Mesothelial cell of epicardium (in vitro differentiated cells): ENCODE data around the gene MGAM2. TPM values are rescaled to one million over a fixed set of nuclear protein-coding genes. Genes with fewer than 3 reads are reported as not detected.

Source experiments
- DNase-seq, 2 experiments: peaks; one replicate each; pipeline ENCODE4 v3.0.0; 2021; ENCODE audit warnings: low spot score in 2 of 2; ENCODE audit not compliant: unreplicated experiment in 2 of 2
- H3K27ac Mint-ChIP-seq: 2 replicates; pipeline ENCODE4 v1.8.0; 2021; ENCODE audit warnings: mixed read lengths
- H3K27me3 Mint-ChIP-seq: 2 replicates; pipeline ENCODE4 v1.8.0; 2021; ENCODE audit warnings: low read depth, mixed read lengths
- H3K36me3 Mint-ChIP-seq: 2 replicates; pipeline ENCODE4 v1.8.0; 2021; ENCODE audit warnings: mixed read lengths
- H3K4me1 Mint-ChIP-seq: 2 replicates; pipeline ENCODE4 v1.8.0; 2021; ENCODE audit warnings: mixed read lengths
- H3K4me3 Mint-ChIP-seq: 2 replicates; pipeline ENCODE4 v1.8.0; 2021; ENCODE audit warnings: mild to moderate bottlenecking, moderate library complexity, mixed read lengths
- H3K9me3 Mint-ChIP-seq: 2 replicates; pipeline ENCODE4 v1.8.0; 2021; ENCODE audit warnings: mixed read lengths
- CTCF ChIP-seq: fragments of 200-600 bp; sonication (generic); IDR thresholded peaks from one replicate; pipeline ENCODE4 v1.5.0; 2021; ENCODE audit warnings: antibody characterized with exemption; ENCODE audit not compliant: unreplicated experiment
- total RNA-seq: library from RNA; stranded (reverse); gene quantifications from 3 replicates; pipeline ENCODE4 v1.2.1, GENCODE V29; 2021

MGAM2 gene
- total RNA-seq, 1 donor from 2014 or later, result 0.13 TPM

GRCh38 chr7:142110098-142110497 is 1.4 kb upstream of the MGAM2 start:
- no peaks in the 10 kb centered on the region for H3K4me1 Mint-ChIP-seq
- no peak for DNase-seq
- no peak overlapping the region for H3K27ac Mint-ChIP-seq
- H3K27me3 Mint-ChIP-seq, result peaks cover 9% of the 10 kb centered on the region
- no peaks in the 10 kb centered on the region for H3K36me3 Mint-ChIP-seq
- no peak overlapping the region for H3K4me3 Mint-ChIP-seq
- no peak for TF ChIP-seq CTCF
- no peaks in the 10 kb centered on the region for H3K9me3 Mint-ChIP-seq

- no peaks in the 10 kb centered on the region for H3K4me1 Mint-ChIP-seq
- no peaks in the 10 kb centered on the region for H3K36me3 Mint-ChIP-seq
- H3K9me3 Mint-ChIP-seq, result no peaks in the 10 kb centered on the region
- no peak overlapping the region for H3K27ac Mint-ChIP-seq
- TF ChIP-seq CTCF, result no peak
- no peak overlapping the region for H3K4me3 Mint-ChIP-seq
- DNase-seq, result no peak
- H3K27me3 Mint-ChIP-seq, result peaks cover 10% of the 10 kb centered on the region
Measured at GRCh38 chr7:142110638-142111037, 880 bp upstream of the MGAM2 start.

- DNase-seq, result no peak
- H3K27ac Mint-ChIP-seq, result no peak overlapping the region
- TF ChIP-seq CTCF, result no peak
- peaks cover 13% of the 10 kb centered on the region for H3K27me3 Mint-ChIP-seq
- no peak overlapping the region for H3K4me3 Mint-ChIP-seq
- no peaks in the 10 kb centered on the region for H3K4me1 Mint-ChIP-seq
- no peaks in the 10 kb centered on the region for H3K36me3 Mint-ChIP-seq
- H3K9me3 Mint-ChIP-seq, result no peaks in the 10 kb centered on the region
Measured at GRCh38 chr7:142112086-142112485, 568 bp downstream of the MGAM2 start.

- H3K36me3 Mint-ChIP-seq, result no peaks in the 10 kb centered on the region
- no peak overlapping the region for H3K27ac Mint-ChIP-seq
- H3K4me1 Mint-ChIP-seq, result no peaks in the 10 kb centered on the region
- no peak for TF ChIP-seq CTCF
- no peak overlapping the region for H3K4me3 Mint-ChIP-seq
- peaks cover 13% of the 10 kb centered on the region for H3K27me3 Mint-ChIP-seq
- H3K9me3 Mint-ChIP-seq, result no peaks in the 10 kb centered on the region
- DNase-seq, result no peak
Measured at GRCh38 chr7:142114207-142114606, 2.7 kb downstream of the MGAM2 start.

GRCh38 chr7:142120524-142120923 is 9.0 kb downstream of the MGAM2 start:
- no peak for TF ChIP-seq CTCF
- no peaks in the 10 kb centered on the region for H3K36me3 Mint-ChIP-seq
- H3K9me3 Mint-ChIP-seq, result no peaks in the 10 kb centered on the region
- H3K27me3 Mint-ChIP-seq, result peaks cover 3% of the 10 kb centered on the region
- no peak overlapping the region for H3K4me3 Mint-ChIP-seq
- no peak for DNase-seq
- H3K27ac Mint-ChIP-seq, result no peak overlapping the region
- no peaks in the 10 kb centered on the region for H3K4me1 Mint-ChIP-seq

GRCh38 chr7:142123184-142123583 is 11.7 kb downstream of the MGAM2 start:
- Mint-ChIP-seq H3K36me3 (no peaks in the 10 kb centered on the region), H3K4me1 (no peaks in the 10 kb centered on the region), H3K27me3 (no peaks in the 10 kb centered on the region), H3K9me3 (no peaks in the 10 kb centered on the region), H3K4me3 (no peak overlapping the region), H3K27ac (no peak overlapping the region)
- no peak for TF ChIP-seq CTCF
- DNase-seq, result no peak
